ENCODE measurements around the gene MLXIPL.
A peak's percentile ranks its signal among the peaks of the same experiment; 100 is the strongest.

The MLXIPL gene, protein sequence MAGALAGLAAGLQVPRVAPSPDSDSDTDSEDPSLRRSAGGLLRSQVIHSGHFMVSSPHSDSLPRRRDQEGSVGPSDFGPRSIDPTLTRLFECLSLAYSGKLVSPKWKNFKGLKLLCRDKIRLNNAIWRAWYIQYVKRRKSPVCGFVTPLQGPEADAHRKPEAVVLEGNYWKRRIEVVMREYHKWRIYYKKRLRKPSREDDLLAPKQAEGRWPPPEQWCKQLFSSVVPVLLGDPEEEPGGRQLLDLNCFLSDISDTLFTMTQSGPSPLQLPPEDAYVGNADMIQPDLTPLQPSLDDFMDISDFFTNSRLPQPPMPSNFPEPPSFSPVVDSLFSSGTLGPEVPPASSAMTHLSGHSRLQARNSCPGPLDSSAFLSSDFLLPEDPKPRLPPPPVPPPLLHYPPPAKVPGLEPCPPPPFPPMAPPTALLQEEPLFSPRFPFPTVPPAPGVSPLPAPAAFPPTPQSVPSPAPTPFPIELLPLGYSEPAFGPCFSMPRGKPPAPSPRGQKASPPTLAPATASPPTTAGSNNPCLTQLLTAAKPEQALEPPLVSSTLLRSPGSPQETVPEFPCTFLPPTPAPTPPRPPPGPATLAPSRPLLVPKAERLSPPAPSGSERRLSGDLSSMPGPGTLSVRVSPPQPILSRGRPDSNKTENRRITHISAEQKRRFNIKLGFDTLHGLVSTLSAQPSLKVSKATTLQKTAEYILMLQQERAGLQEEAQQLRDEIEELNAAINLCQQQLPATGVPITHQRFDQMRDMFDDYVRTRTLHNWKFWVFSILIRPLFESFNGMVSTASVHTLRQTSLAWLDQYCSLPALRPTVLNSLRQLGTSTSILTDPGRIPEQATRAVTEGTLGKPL

GRCh38 chr7:73623798-73624668 is at the start of gene MLXIPL:
Gene MLXIPL, minus strand, starts transcription at chr7:73624522. Its CDS starts 30 bp downstream, at chr7:73624492.
- no peak for TF ChIP-seq CTCF (IDR thresholded peaks at IDR 0.05)
- peak within 1 kb of the TSS; percentile 63 for H3K4me3 ChIP-seq
- peak within 1 kb of the TSS in 1 of 2 donors; percentile 3 for H3K27ac ChIP-seq
- DNase-seq (ENCODE audit: low spot score), result no peak

- H3K27ac ChIP-seq, result no peak overlapping the region
- H3K4me3 ChIP-seq, result no peak overlapping the region
- DNase-seq (ENCODE audit: low spot score), result no peak
- no peak for TF ChIP-seq CTCF (IDR thresholded peaks at IDR 0.05)
These were observed 47.6 kb upstream of the MLXIPL start for GRCh38 chr7:73671857-73672445.

GRCh38 chr7:73671322-73671661 is 47.0 kb upstream of the MLXIPL start:
- no peak overlapping the region for H3K4me3 ChIP-seq
- no peak overlapping the region for H3K27ac ChIP-seq
- TF ChIP-seq CTCF (IDR thresholded peaks at IDR 0.05), result no peak
- no peak for DNase-seq (ENCODE audit: low spot score)

DNA sequence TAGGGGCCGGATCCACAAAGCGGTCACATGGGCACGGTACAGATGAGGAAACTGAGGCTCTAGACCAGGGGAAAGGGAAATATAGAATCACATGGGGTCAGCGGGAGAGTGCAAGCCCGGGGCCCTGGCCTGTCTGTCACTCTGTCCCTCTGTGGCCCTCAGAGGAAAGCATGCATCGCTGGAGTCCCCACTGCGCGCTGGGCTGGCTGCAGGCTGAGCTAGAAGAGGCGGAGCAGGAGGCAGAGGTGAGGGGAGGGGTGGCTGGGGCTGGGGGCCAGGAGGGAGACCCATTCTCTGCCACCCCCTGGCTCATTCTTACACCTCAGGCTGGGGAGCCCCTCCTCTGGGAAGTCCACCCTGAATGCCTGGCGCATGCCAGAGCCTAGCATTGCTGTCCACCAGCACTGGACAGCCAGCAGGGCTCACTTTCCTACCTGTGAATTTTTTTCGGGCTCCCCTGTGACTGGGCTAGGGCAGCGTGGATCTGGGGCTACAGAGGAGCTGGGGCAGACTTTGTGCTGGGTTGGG is 45.6 kb upstream of the MLXIPL start:
- DNase-seq (ENCODE audit: low spot score), result no peak
- no peak for TF ChIP-seq CTCF (IDR thresholded peaks at IDR 0.05)
- H3K4me3 ChIP-seq, result no peak overlapping the region
- no peak overlapping the region for H3K27ac ChIP-seq

GRCh38 chr7:73669288-73669701 is 45.0 kb upstream of the MLXIPL start:
- Histone ChIP-seq H3K27ac (no peak overlapping the region), H3K4me3 (no peak overlapping the region)
- no peak for DNase-seq (ENCODE audit: low spot score)
- TF ChIP-seq CTCF (IDR thresholded peaks at IDR 0.05), result no peak

DNA sequence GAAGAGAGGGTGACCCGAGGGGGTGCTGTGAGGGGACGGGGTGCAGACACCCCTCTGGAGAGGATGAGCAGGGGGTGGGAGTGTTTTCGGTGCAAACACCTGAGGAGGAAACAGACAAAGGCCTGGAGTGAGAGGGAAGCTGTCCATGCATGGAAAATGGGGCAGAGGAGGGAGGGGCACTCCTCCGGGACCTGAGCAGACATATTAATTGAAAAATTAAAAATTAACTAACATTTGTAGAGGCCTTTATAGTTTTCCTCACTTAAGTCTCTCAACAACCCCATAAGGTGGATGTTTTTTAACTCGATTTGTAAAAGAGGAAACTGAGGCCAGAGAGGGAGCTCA is 44.5 kb upstream of the MLXIPL start:
- Histone ChIP-seq H3K4me3 (peak overlapping the region; percentile 86), H3K27ac (no peak overlapping the region)
- no peak for TF ChIP-seq CTCF (IDR thresholded peaks at IDR 0.05)
- no peak for DNase-seq (ENCODE audit: low spot score)

All from coronary artery (tissue), 2 donors.